K562 (cell line): ENCODE data around the gene PDCL3. TPM values are rescaled to one million over a fixed set of nuclear protein-coding genes. Genes with fewer than 3 reads are reported as not detected.

ENCODE experiments used
- BCL6 ChIP-seq: fragments of 250-450 bp; sonication (Bioruptor Pico); IDR thresholded peaks from 2 replicates; pipeline ENCODE4 v1.4.0; 2020
- CHCHD3 ChIP-seq: fragments of 250-450 bp; sonication (Bioruptor Pico); IDR thresholded peaks from 2 replicates; pipeline ENCODE4 v2.1.2; 2022; ENCODE audit warnings: mild to moderate bottlenecking
- CTCF ChIP-seq, 3 experiments: IDR thresholded peaks in 2 of 3; conservative IDR thresholded peaks in 1 of 3; 2 replicates each; pipeline ENCODE4 v1.5.1; 2011 to 2012; ENCODE audit warnings: low read length in 3 of 3, mild to moderate bottlenecking in 3 of 3, control low read depth in 2 of 3, improper control_type of control experiment in 1 of 3, inconsistent platforms in 1 of 3, low read depth in 1 of 3, mixed read lengths in 1 of 3, moderate library complexity in 1 of 3; ENCODE audit not compliant: insufficient read depth in 2 of 3
- ELF2 ChIP-seq: fragments of 250-450 bp; sonication (Bioruptor Pico); IDR thresholded peaks from 2 replicates; pipeline ENCODE4 v1.5.0; 2021; ENCODE audit warnings: mild to moderate bottlenecking
- EP400 ChIP-seq: fragments of 450-650 bp; IDR thresholded peaks from 2 replicates; pipeline ENCODE4 v1.6.1; 2017; ENCODE audit warnings: antibody characterized with exemption, mild to moderate bottlenecking, moderate library complexity
- ERF ChIP-seq: fragments of 450-650 bp; formaldehyde crosslinking; IDR thresholded peaks from 2 replicates; pipeline ENCODE4 v1.4.0; 2020; ENCODE audit warnings: mild to moderate bottlenecking, mixed read lengths
- FOSL1 ChIP-seq: fragments of 200-800 bp; sonication (Bioruptor generic); conservative IDR thresholded peaks from 2 replicates; pipeline ENCODE4 v1.6.1; 2016; ENCODE audit warnings: missing genetic modification characterization, missing compliant biosample characterization
- FOXJ2 ChIP-seq: fragments of 200-800 bp; sonication (Bioruptor generic); IDR thresholded peaks from 2 replicates; pipeline ENCODE4 v1.6.1; 2016; ENCODE audit warnings: missing genetic modification characterization, missing compliant biosample characterization
- FOXJ3 ChIP-seq: sonication (generic); formaldehyde crosslinking; IDR thresholded peaks from 2 replicates; pipeline ENCODE4 v1.4.0; 2020; ENCODE audit warnings: mild to moderate bottlenecking, missing genetic modification reagents
- GATAD2B ChIP-seq: fragments of 450-650 bp; IDR thresholded peaks from 2 replicates; pipeline ENCODE4 v1.6.1; 2017; ENCODE audit warnings: mild to moderate bottlenecking, borderline replicate concordance
- KDM5B ChIP-seq: fragments of 200-600 bp; sonication (generic); IDR thresholded peaks from 2 replicates; pipeline ENCODE4 v1.6.1; 2012; ENCODE audit warnings: low read depth, mild to moderate bottlenecking, moderate library complexity, low read length, control low read depth, inconsistent platforms; ENCODE audit not compliant: insufficient replicate concordance
- MCM5 ChIP-seq: fragments of 450-650 bp; IDR thresholded peaks from 2 replicates; pipeline ENCODE4 v1.6.1; 2016; ENCODE audit warnings: low read depth
- NFIC ChIP-seq: fragments of 450-650 bp; IDR thresholded peaks from 2 replicates; pipeline ENCODE4 v1.6.1; 2017; ENCODE audit warnings: mild to moderate bottlenecking, inconsistent platforms
- NR2C2 ChIP-seq, 2 experiments: fragments of 200-800 bp in 1 of 2; sonication (Bioruptor generic) in 1 of 2; sonication (generic) in 1 of 2; formaldehyde crosslinking in 1 of 2; IDR thresholded peaks; 2 replicates each; pipeline versions ENCODE4 v1.6.1 to v1.8.0; 2016 to 2022; ENCODE audit warnings: mild to moderate bottlenecking in 1 of 2, missing compliant biosample characterization in 1 of 2, missing genetic modification characterization in 1 of 2, missing genetic modification reagents in 1 of 2
- PML ChIP-seq: IDR thresholded peaks from 2 replicates; pipeline ENCODE4 v1.6.1; 2012; ENCODE audit warnings: low read length, inconsistent platforms
- POLR2AphosphoS2 ChIP-seq: IDR thresholded peaks from 2 replicates; pipeline ENCODE4 v1.6.1; 2012; ENCODE audit warnings: low read length, improper control_type of control experiment
- POLR2B ChIP-seq: fragments of 450-650 bp; IDR thresholded peaks from 2 replicates; pipeline ENCODE4 v1.6.1; 2018; ENCODE audit warnings: low read depth; ENCODE audit not compliant: partially characterized antibody
- PRMT5 ChIP-seq: sonication (generic); formaldehyde crosslinking; IDR thresholded peaks from 2 replicates; pipeline ENCODE4 v1.5.0; 2020; ENCODE audit warnings: missing genetic modification reagents
- RAD21 ChIP-seq, 2 experiments: fragments of 250-450 bp in 1 of 2; fragments of 450-650 bp in 1 of 2; sonication (Bioruptor Pico) in 1 of 2; formaldehyde crosslinking in 1 of 2; IDR thresholded peaks in 1 of 2; conservative IDR thresholded peaks in 1 of 2; 2 replicates each; pipeline versions ENCODE4 v1.4.0 to v1.8.0; 2020 to 2022; ENCODE audit warnings: mild to moderate bottlenecking in 2 of 2, moderate library complexity in 1 of 2
- RBM17 ChIP-seq: fragments of 200-400 bp; formaldehyde crosslinking; IDR thresholded peaks from 2 replicates; pipeline ENCODE4 v1.6.1; 2017; ENCODE audit warnings: low read depth, mild to moderate bottlenecking, low read length, borderline replicate concordance
- RBM39 ChIP-seq: fragments of 200-400 bp; formaldehyde crosslinking; optimal IDR thresholded peaks from 2 replicates; pipeline ENCODE3; 2018; ENCODE audit warnings: low read depth, low read length
- SNAPC5 ChIP-seq: fragments of 250-450 bp; sonication (Bioruptor Pico); IDR thresholded peaks from 2 replicates; pipeline ENCODE4 v1.8.0; 2021; ENCODE audit warnings: moderate library complexity, mild to moderate bottlenecking, inconsistent platforms
- SUPT5H ChIP-seq: fragments of 450-650 bp; IDR thresholded peaks from 2 replicates; pipeline ENCODE4 v1.6.1; 2016
- ZBTB12 ChIP-seq: fragments of 250-450 bp; sonication (Bioruptor Pico); IDR thresholded peaks from 2 replicates; pipeline ENCODE4 v1.4.0; 2020
- ZFP1 ChIP-seq: fragments of 450-650 bp; formaldehyde crosslinking; IDR thresholded peaks from 2 replicates; pipeline ENCODE4 v1.4.0; 2020; ENCODE audit warnings: mild to moderate bottlenecking, mixed read lengths
- ZNF511 ChIP-seq: sonication (generic); formaldehyde crosslinking; IDR thresholded peaks from 2 replicates; pipeline ENCODE4 v1.8.0; 2022; ENCODE audit warnings: mild to moderate bottlenecking, missing genetic modification reagents
- ZNF586 ChIP-seq: fragments of 450-650 bp; formaldehyde crosslinking; conservative IDR thresholded peaks from 2 replicates; pipeline ENCODE4 v1.4.0; 2020; ENCODE audit warnings: mild to moderate bottlenecking, moderate library complexity
- polyA plus RNA-seq, 8 experiments: library from polyadenylated mRNA; depleted of rRNA in 4 of 8; stranded (reverse) in 5 of 8; unstranded in 3 of 8; fragments of >200 nt; fragmentation: Nextera tagmentation in 2 of 8; fragmentation: Illumina TruSeq in 1 of 8; extraction: Ambion mirVana in 2 of 8; extraction: Trizol in 1 of 8; gene quantifications; 2 replicates each; pipeline versions ENCODE4 v1.2.1 to v1.2.3, GENCODE V29; 2011 to 2014; ENCODE audit warnings: inconsistent platforms in 1 of 8, missing spikeins in 1 of 8
- total RNA-seq, 7 experiments: library from RNA; depleted of rRNA in 6 of 7; stranded (reverse); fragments of >200 nt in 6 of 7; fragmentation: Illumina TruSeq in 2 of 7; extraction: Trizol in 2 of 7; gene quantifications; 2 replicates each; pipeline versions ENCODE4 v1.2.1 to v1.2.3, GENCODE V29; 2011 to 2021; ENCODE audit warnings: low replicate concordance in 1 of 7

The PDCL3 gene
- total and polyA plus RNA-seq, 9 of the 15 experiments (the other 6 are each of a cell fraction or from before 2014, with no cell fraction given) = 16.6 to 76.7 (median 26.9) TPM

- TF ChIP-seq BCL6 (CRISPR knock-in tag) (no peak), GATAD2B (peak; percentile 46), POLR2AphosphoS2 (no peak), ZNF586 (no peak), RBM39 (no peak), NFIC (no peak), MCM5 (no peak), RAD21 (CRISPR knock-in tag; conservative IDR thresholded peaks at IDR 0.05 in 1 of 2, IDR thresholded peaks at IDR 0.05 in 1 of 2) (0 out of 4 replicates have a peak, but pooled peaks of 1 of the 2 experiments have one; percentile 8), SUPT5H (peak; percentile 91), ZNF511 (0 out of 2 replicates have a peak, but pooled peaks have one; percentile 19), PRMT5 (CRISPR knock-in tag) (no peak), KDM5B (peak; percentile 39), FOXJ3 (CRISPR knock-in tag) (no peak), POLR2B (peak; percentile 83), ZBTB12 (CRISPR knock-in tag) (no peak), PML (peak; percentile 6; the same call in 1 of the 2 replicates), NR2C2 (CRISPR knock-in tag; IDR thresholded peaks at IDR 0.05) (peak; percentile 42; the same call in 1 of the 2 replicates), NR2C2 (tag; IDR thresholded peaks at IDR 0.05) (peak; percentile 95), CHCHD3 (CRISPR knock-in tag) (no peak), ELF2 (peak; percentile 93), FOXJ2 (tag) (no peak; the same call in 1 of the 2 replicates), SNAPC5 (no peak), EP400 (peak; percentile 94), FOSL1 (no peak), ZFP1 (CRISPR knock-in tag) (no peak), RBM17 (no peak), ERF (CRISPR knock-in tag) (no peak), CTCF (IDR thresholded peaks at IDR 0.05 in 2 of 3, conservative IDR thresholded peaks at IDR 0.05 in 1 of 3; ENCODE audit: insufficient read depth in 2 of 3, low read depth in 1 of 3, low read length in 3 of 3) (peak in 1 of 3 experiments; percentile 24; a peak in 1 of 6 replicates)
These were observed at the start of gene PDCL3 (continued) for GRCh38 chr2:100562613-100563406.
